Uterus (tissue), 4 donors: ENCODE measurements around the gene QRSL1. TPM values are rescaled to one million over a fixed set of nuclear protein-coding genes. Genes with fewer than 3 reads are reported as not detected.

Experiments used
- DNase-seq, 2 donors: peaks; one replicate each; pipeline ENCODE4 v3.0.0-alpha.2; 2019 to 2020
- H3K27ac ChIP-seq, 2 donors: fragments of 200-600 bp; sonication (generic); 1 replicate in 1 of 2; 2 replicates in 1 of 2; pipeline ENCODE4 v1.5.1; 2016 to 2018
- H3K27me3 ChIP-seq, 2 donors: fragments of 200-600 bp; sonication (generic); one replicate each; pipeline ENCODE4 v1.5.1; 2018 to 2019; ENCODE audit warnings: control low read depth in 1 of 2
- H3K36me3 ChIP-seq, 2 donors: fragments of 200-600 bp; sonication (generic); one replicate each; pipeline ENCODE4 v1.5.1; 2019; ENCODE audit warnings: control low read depth in 1 of 2
- H3K4me1 ChIP-seq, 2 donors: fragments of 200-600 bp; sonication (generic); one replicate each; pipeline ENCODE4 v1.5.1; 2018 to 2019; ENCODE audit warnings: control low read depth in 1 of 2
- H3K4me3 ChIP-seq, 2 donors: fragments of 200-600 bp; sonication (generic); 1 replicate in 1 of 2; 2 replicates in 1 of 2; pipeline ENCODE4 v1.5.1; 2018 to 2019; ENCODE audit warnings: mild to moderate bottlenecking in 1 of 2
- H3K9me3 ChIP-seq, 2 donors: fragments of 200-600 bp; sonication (generic); one replicate each; pipeline ENCODE4 v1.5.1; 2019; ENCODE audit warnings: control low read depth in 1 of 2
- CTCF ChIP-seq, 4 experiments: fragments of 200-600 bp in 2 of 4; fragments of 450-650 bp in 2 of 4; sonication (generic) in 2 of 4; IDR thresholded peaks; one replicate each; pipeline ENCODE4 v1.5.1; 2016 to 2019; ENCODE audit warnings: antibody characterized with exemption in 4 of 4, mild to moderate bottlenecking in 2 of 4, moderate library complexity in 1 of 4
- POLR2A ChIP-seq, 2 donors: fragments of 450-650 bp; IDR thresholded peaks; one replicate each; pipeline ENCODE4 v1.6.1; 2016; ENCODE audit warnings: antibody characterized with exemption in 2 of 2, mild to moderate bottlenecking in 1 of 2, moderate library complexity in 1 of 2
- intact Hi-C: fragments of 100-400 bp; cut with DNase I; formaldehyde crosslinking; loops from one replicate; pipeline ENCODE4 v1.15.1; 2023; ENCODE audit warnings: low total_unique reads
- total RNA-seq, 4 donors: library from RNA; depleted of rRNA in 3 of 4; stranded (reverse); fragments of >200 nt in 3 of 4; gene quantifications; one replicate each; pipeline versions ENCODE4 v1.1.0 to v1.2.4, GENCODE V29; 2014 to 2023
- donor health status: DM: yes; HTN: yes; CAD: no.

The QRSL1 gene
- total RNA-seq, 4 donors from 2014 or later: 10.9 to 22.0 (median 13.3) TPM

- Histone ChIP-seq H3K4me1 (no peaks in the 10 kb centered on the region), H3K36me3 (no peaks in the 10 kb centered on the region), H3K27me3 (no peaks in the 10 kb centered on the region), H3K27ac (no peak overlapping the region), H3K4me3 (no peak overlapping the region), H3K9me3 (no peaks in the 10 kb centered on the region)
- TF ChIP-seq CTCF (IDR thresholded peaks at IDR 0.05) (no peak), POLR2A (IDR thresholded peaks at IDR 0.05) (no peak)
- DNase-seq: no peak
- intact Hi-C loops: no loop called here
Measured at GRCh38 chr6:106674541-106675229, 45.3 kb downstream of the QRSL1 start.

DNA sequence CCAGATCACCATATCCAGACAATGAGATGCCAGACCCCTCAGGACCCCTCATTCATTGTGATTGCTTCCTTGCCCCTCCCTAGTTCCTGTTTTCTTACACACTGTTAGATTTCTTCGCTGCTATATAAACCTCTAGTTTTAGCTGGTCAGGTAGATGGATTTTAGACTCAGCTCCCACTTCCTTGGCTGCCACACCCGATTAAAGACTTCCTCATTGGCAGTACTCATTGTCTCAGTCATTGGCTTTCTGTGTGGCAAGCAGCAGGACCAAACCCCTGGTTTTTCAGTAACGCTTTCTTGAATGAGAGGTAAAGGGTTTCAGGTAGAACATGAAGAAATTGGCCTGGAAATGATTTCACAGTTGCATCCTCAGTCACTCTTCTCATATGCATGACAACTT lies 47.9 kb downstream of the QRSL1 start:
- DNase-seq: no peak
- TF ChIP-seq POLR2A (IDR thresholded peaks at IDR 0.05): no peak
- no peak for TF ChIP-seq CTCF (IDR thresholded peaks at IDR 0.05)
- Histone ChIP-seq H3K27ac (no peak overlapping the region), H3K9me3 (no peaks in the 10 kb centered on the region), H3K27me3 (no peaks in the 10 kb centered on the region), H3K4me1 (no peaks in the 10 kb centered on the region), H3K36me3 (no peaks in the 10 kb centered on the region), H3K4me3 (no peak overlapping the region)
- intact Hi-C loops: no loop called here

GRCh38 chr6:106684011-106684410 lies 54.6 kb downstream of the QRSL1 start:
- intact Hi-C loops: no loop called here

GRCh38 chr6:106685833-106686232 lies 56.5 kb downstream of the QRSL1 start:
- H3K4me3 ChIP-seq: no peak overlapping the region
- no peak for DNase-seq
- TF ChIP-seq POLR2A (IDR thresholded peaks at IDR 0.05) (no peak), CTCF (IDR thresholded peaks at IDR 0.05) (no peak)
- no peak overlapping the region for H3K27ac ChIP-seq
- H3K27me3 ChIP-seq: no peaks in the 10 kb centered on the region
- no peaks in the 10 kb centered on the region for H3K36me3 ChIP-seq
- no peaks in the 10 kb centered on the region for H3K9me3 ChIP-seq
- H3K4me1 ChIP-seq: no peaks in the 10 kb centered on the region
- intact Hi-C loops: no loop called here

More at GRCh38 chr6:106684011-106684410, 54.6 kb downstream of the QRSL1 start:
- no peak for TF ChIP-seq POLR2A (IDR thresholded peaks at IDR 0.05)
- TF ChIP-seq CTCF (IDR thresholded peaks at IDR 0.05): no peak
- Histone ChIP-seq H3K27me3 (no peaks in the 10 kb centered on the region), H3K36me3 (no peaks in the 10 kb centered on the region), H3K9me3 (no peaks in the 10 kb centered on the region), H3K27ac (no peak overlapping the region), H3K4me3 (no peak overlapping the region), H3K4me1 (no peaks in the 10 kb centered on the region)
- no peak for DNase-seq

DNA sequence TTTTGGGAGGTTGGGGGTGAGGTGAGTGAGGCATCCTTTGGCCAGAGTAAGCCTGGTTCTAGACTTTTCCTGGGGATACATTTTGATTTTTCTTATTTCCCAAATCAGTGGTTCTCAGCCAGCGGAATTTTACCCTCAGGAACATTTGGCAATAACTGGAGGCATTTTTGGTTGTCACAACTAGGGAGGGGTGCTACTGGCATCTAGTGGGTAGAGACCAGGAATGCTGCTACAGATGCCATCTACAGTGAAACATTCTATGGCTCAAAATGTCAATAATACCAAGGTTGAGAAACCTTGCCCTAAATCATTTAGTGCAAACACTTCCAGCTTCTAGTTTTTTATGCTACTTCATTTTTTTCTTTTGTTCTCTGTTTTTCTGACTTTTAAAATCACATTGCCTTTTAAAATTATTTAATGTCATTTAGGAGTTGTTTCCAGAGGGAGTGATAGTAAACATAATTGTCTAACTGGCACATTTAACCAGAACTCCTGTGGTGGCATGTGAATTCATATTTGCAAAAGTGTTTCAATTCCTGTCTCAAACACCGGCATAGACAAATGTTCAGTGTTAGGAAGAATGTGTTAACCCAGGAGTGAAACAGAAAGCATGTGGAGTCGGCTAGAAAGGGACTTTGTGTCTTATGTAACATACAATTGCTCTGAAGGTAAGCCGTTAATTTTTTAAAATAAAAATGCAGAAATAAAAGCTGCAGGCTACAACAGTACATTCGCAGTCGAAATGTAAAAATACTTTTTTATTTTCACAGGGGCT lies 59.0 kb downstream of the QRSL1 start:
- no peak for TF ChIP-seq POLR2A (IDR thresholded peaks at IDR 0.05)
- no peak for TF ChIP-seq CTCF (IDR thresholded peaks at IDR 0.05)

More for the DNA sequence above, 59.0 kb downstream of the QRSL1 start:
- H3K27me3 ChIP-seq: no peaks in the 10 kb centered on the region
- no peaks in the 10 kb centered on the region for H3K36me3 ChIP-seq
- H3K27ac ChIP-seq: no peak overlapping the region
- intact Hi-C loops: no loop called here
- H3K4me3 ChIP-seq: no peak overlapping the region
- H3K4me1 ChIP-seq: no peaks in the 10 kb centered on the region
- H3K9me3 ChIP-seq: no peaks in the 10 kb centered on the region
- no peak for DNase-seq
